Nephron progenitor cell (in vitro differentiated cells): ENCODE measurements around the gene ANKMY1.
A peak's percentile ranks its signal among the peaks of the same experiment; 100 is the strongest.

Experiments
- DNase-seq: peaks from one replicate; pipeline ENCODE4 v3.0.0; 2021
- H3K27ac Mint-ChIP-seq: 2 replicates; pipeline ENCODE4 v1.8.0; 2021; ENCODE audit warnings: mild to moderate bottlenecking, moderate library complexity, mixed read lengths
- H3K27me3 Mint-ChIP-seq: 2 replicates; pipeline ENCODE4 v1.8.0; 2021; ENCODE audit warnings: mild to moderate bottlenecking, low read depth, mixed read lengths; ENCODE audit not compliant: poor library complexity
- H3K36me3 Mint-ChIP-seq: 2 replicates; pipeline ENCODE4 v1.8.0; 2021; ENCODE audit warnings: low read depth, mixed read lengths
- H3K4me1 Mint-ChIP-seq: 2 replicates; pipeline ENCODE4 v1.8.0; 2021; ENCODE audit warnings: mixed read lengths
- H3K4me3 Mint-ChIP-seq: 2 replicates; pipeline ENCODE4 v1.8.0; 2021; ENCODE audit warnings: mild to moderate bottlenecking, moderate library complexity, mixed read lengths
- H3K9me3 Mint-ChIP-seq: 2 replicates; pipeline ENCODE4 v1.8.0; 2021; ENCODE audit warnings: mild to moderate bottlenecking, moderate library complexity, mixed read lengths
- CTCF ChIP-seq: fragments of 200-600 bp; sonication (generic); IDR thresholded peaks from 2 replicates; pipeline ENCODE4 v1.5.0; 2021; ENCODE audit warnings: antibody characterized with exemption

Gene ANKMY1

GRCh38 chr2:240599141-240599583, 41.4 kb upstream of the ANKMY1 start:
- no peak for TF ChIP-seq CTCF
- H3K4me1 Mint-ChIP-seq = peaks cover 1% of the 10 kb centered on the region
- H3K27me3 Mint-ChIP-seq = no peaks in the 10 kb centered on the region

GRCh38 chr2:240598311-240598911, 40.6 kb upstream of the ANKMY1 start:
- H3K27ac Mint-ChIP-seq = no peak overlapping the region
- no peaks in the 10 kb centered on the region for H3K9me3 Mint-ChIP-seq
- H3K4me3 Mint-ChIP-seq = no peak overlapping the region
- no peak for TF ChIP-seq CTCF
- no peaks in the 10 kb centered on the region for H3K4me1 Mint-ChIP-seq
- H3K27me3 Mint-ChIP-seq = no peaks in the 10 kb centered on the region
- peaks cover 6% of the 10 kb centered on the region for H3K36me3 Mint-ChIP-seq
- DNase-seq = no peak

More at GRCh38 chr2:240599141-240599583, 41.4 kb upstream of the ANKMY1 start:
- Mint-ChIP-seq H3K9me3 (no peaks in the 10 kb centered on the region), H3K27ac (peak overlapping the region; percentile 77), H3K4me3 (no peak overlapping the region), H3K36me3 (peaks cover 6% of the 10 kb centered on the region)
- no peak for DNase-seq

GRCh38 chr2:240597419-240598181, 39.8 kb upstream of the ANKMY1 start:
- DNase-seq = no peak
- TF ChIP-seq CTCF = no peak
- Mint-ChIP-seq H3K4me3 (no peak overlapping the region), H3K36me3 (peaks cover 6% of the 10 kb centered on the region), H3K27me3 (no peaks in the 10 kb centered on the region), H3K4me1 (no peaks in the 10 kb centered on the region), H3K27ac (no peak overlapping the region), H3K9me3 (no peaks in the 10 kb centered on the region)

- H3K9me3 Mint-ChIP-seq = no peaks in the 10 kb centered on the region
- H3K27me3 Mint-ChIP-seq = no peaks in the 10 kb centered on the region
- H3K4me3 Mint-ChIP-seq = no peak overlapping the region
- no peak for DNase-seq
- no peaks in the 10 kb centered on the region for H3K4me1 Mint-ChIP-seq
- no peak overlapping the region for H3K27ac Mint-ChIP-seq
- TF ChIP-seq CTCF = no peak
- H3K36me3 Mint-ChIP-seq = peaks cover 6% of the 10 kb centered on the region
Measured at GRCh38 chr2:240597054-240597418, 39.2 kb upstream of the ANKMY1 start.

GRCh38 chr2:240596491-240596931, 38.7 kb upstream of the ANKMY1 start:
- H3K4me3 Mint-ChIP-seq = no peak overlapping the region
- H3K4me1 Mint-ChIP-seq = no peaks in the 10 kb centered on the region
- peaks cover 6% of the 10 kb centered on the region for H3K36me3 Mint-ChIP-seq
- no peak for TF ChIP-seq CTCF
- no peak overlapping the region for H3K27ac Mint-ChIP-seq
- no peak for DNase-seq
- H3K9me3 Mint-ChIP-seq = no peaks in the 10 kb centered on the region
- no peaks in the 10 kb centered on the region for H3K27me3 Mint-ChIP-seq

- Mint-ChIP-seq H3K4me1 (no peaks in the 10 kb centered on the region), H3K27me3 (no peaks in the 10 kb centered on the region), H3K4me3 (no peak overlapping the region), H3K9me3 (no peaks in the 10 kb centered on the region), H3K36me3 (peaks cover 6% of the 10 kb centered on the region), H3K27ac (no peak overlapping the region)
- DNase-seq = no peak
- no peak for TF ChIP-seq CTCF
Measured at GRCh38 chr2:240596080-240596460, 38.3 kb upstream of the ANKMY1 start.
